ENCODE measurements around the gene WDR72.

GRCh38 chr15:53520996-53521395, 238.5 kb downstream of the WDR72 start:
- TF ChIP-seq TBP (IDR thresholded peaks at IDR 0.05; ENCODE audit: low read depth, low read length): no peak
- no peak for TF ChIP-seq CTCF (IDR thresholded peaks at IDR 0.05; ENCODE audit: control extremely low read depth in 1 of 3, insufficient read depth in 1 of 3, low read depth in 1 of 3, low read length in 3 of 3)
- no peak for TF ChIP-seq ZNF274 (IDR thresholded peaks at IDR 0.05; ENCODE audit: borderline replicate concordance, extremely low read depth, low read length)
